ENCODE measurements around the gene FAM9C.

GRCh38 chrX:12994321-12994720 lies 50.1 kb downstream of the FAM9C start:
- no peak for TF ChIP-seq CTCF (IDR thresholded peaks at IDR 0.05)
- TF ChIP-seq POLR2A (IDR thresholded peaks at IDR 0.05) = no peak

Measured in testis (tissue), 2 donors.